Measurements from ENCODE around the gene ZFAND2B. TPM values are rescaled to one million over a fixed set of nuclear protein-coding genes. Genes with fewer than 3 reads are reported as not detected.

Gene ZFAND2B
- polyA plus RNA-seq, 1 donor (not counting 4 experiments of a cell fraction or from before 2014, with no cell fraction given): 23.2 TPM

DNA sequence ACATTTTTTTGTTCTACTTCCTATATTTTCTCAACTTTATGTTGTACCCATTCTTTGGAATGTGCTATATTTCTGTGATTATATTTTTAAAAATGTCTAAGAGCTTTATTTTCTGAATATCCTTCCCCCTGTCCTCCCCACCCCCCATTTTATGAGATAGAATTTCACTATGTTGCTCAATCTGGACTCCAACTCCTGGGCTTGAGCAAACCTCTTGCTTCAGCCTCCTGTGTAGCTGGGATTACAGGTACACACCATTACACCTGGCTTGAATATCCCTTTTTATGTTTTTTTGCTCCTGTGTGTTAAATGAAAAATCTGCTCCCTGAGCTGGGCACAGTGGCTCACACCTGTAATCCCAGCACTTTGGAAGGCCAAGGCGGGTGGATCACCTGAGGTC is 9.2 kb upstream of the ZFAND2B start:
- Histone ChIP-seq H3K9ac (ENCODE audit: control insufficient read depth, extremely low read depth, insufficient read depth, low read length) (no peak overlapping the region), H3K36me3 (ENCODE audit: control insufficient read depth in 2 of 2, extremely low read depth in 1 of 2, insufficient read depth in 2 of 2, low read length in 2 of 2) (no peaks in the 10 kb centered on the region), H3K27me3 (ENCODE audit: control insufficient read depth, extremely low read depth, insufficient read depth, low read length) (no peaks in the 10 kb centered on the region), H3K9me3 (ENCODE audit: control insufficient read depth, low read depth, low read length) (no peaks in the 10 kb centered on the region), H3K9me1 (ENCODE audit: control insufficient read depth, extremely low read depth, insufficient read depth, low read length) (no peaks in the 10 kb centered on the region), H3K4me3 (ENCODE audit: control insufficient read depth in 2 of 3, extremely low read depth in 1 of 3, insufficient read depth in 2 of 3, low read depth in 1 of 3, low read length in 3 of 3) (no peak overlapping the region), H3K79me2 (ENCODE audit: control insufficient read depth, insufficient read depth, low read length) (no peaks in the 10 kb centered on the region), H4K20me1 (ENCODE audit: control insufficient read depth, extremely low read depth, insufficient read depth, low read length) (no peaks in the 10 kb centered on the region), H3K27ac (ENCODE audit: control insufficient read depth, insufficient read depth, low read length) (no peak overlapping the region), H3K4me1 (ENCODE audit: control insufficient read depth, extremely low read depth, insufficient read depth, low read length) (no peaks in the 10 kb centered on the region), H2AFZ (ENCODE audit: control insufficient read depth, low read length) (no peak overlapping the region), H3K4me2 (ENCODE audit: control insufficient read depth, extremely low read depth, insufficient read depth, low read depth, low read length) (no peak overlapping the region)
- DNase-seq (ENCODE audit: low read depth, low spot score) (no peak), FAIRE-seq (no peak)
- dilution Hi-C loops (cut with MboI; ENCODE audit: extremely low pct_ligation_motif_present, low sequenced_read_pairs): no loop called here
- TF ChIP-seq, protein P1, sequence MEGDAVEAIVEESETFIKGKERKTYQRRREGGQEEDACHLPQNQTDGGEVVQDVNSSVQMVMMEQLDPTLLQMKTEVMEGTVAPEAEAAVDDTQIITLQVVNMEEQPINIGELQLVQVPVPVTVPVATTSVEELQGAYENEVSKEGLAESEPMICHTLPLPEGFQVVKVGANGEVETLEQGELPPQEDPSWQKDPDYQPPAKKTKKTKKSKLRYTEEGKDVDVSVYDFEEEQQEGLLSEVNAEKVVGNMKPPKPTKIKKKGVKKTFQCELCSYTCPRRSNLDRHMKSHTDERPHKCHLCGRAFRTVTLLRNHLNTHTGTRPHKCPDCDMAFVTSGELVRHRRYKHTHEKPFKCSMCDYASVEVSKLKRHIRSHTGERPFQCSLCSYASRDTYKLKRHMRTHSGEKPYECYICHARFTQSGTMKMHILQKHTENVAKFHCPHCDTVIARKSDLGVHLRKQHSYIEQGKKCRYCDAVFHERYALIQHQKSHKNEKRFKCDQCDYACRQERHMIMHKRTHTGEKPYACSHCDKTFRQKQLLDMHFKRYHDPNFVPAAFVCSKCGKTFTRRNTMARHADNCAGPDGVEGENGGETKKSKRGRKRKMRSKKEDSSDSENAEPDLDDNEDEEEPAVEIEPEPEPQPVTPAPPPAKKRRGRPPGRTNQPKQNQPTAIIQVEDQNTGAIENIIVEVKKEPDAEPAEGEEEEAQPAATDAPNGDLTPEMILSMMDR (optimal IDR thresholded peaks at IDR 0.05 in 1 of 3, IDR thresholded peaks at IDR 0.05 in 1 of 3, conservative IDR thresholded peaks at IDR 0.05 in 1 of 3; ENCODE audit: extremely low read depth in 1 of 3, insufficient read depth in 2 of 3, low read length in 3 of 3): no peak
- TF ChIP-seq EZH2 (IDR thresholded peaks at IDR 0.05; ENCODE audit: low read length): no peak

DNA sequence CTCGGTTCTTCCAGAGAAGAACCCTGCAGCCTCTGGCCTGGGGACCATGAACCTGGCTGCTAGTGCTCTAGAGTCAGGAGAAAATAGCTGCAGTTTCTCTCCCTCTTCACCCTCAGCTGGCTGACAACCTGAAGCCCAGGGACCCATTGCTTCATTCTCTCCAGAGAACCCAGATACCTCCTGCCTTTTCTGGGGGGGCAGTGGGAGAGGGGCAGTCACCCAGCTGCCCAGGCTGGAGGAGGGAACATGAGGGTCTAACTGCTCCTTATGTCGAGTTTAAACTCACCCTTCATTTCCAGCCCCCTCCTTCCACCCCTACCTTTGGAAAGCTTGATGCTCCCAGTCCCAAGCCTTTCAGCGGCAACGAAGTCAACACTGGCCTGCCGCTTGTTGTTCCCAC is 7.6 kb upstream of the ZFAND2B start:
- no peak for DNase-seq (ENCODE audit: low read depth, low spot score)
- Histone ChIP-seq H3K27me3 (ENCODE audit: control insufficient read depth, extremely low read depth, insufficient read depth, low read length) (no peaks in the 10 kb centered on the region), H3K4me3 (ENCODE audit: control insufficient read depth in 2 of 3, extremely low read depth in 1 of 3, insufficient read depth in 2 of 3, low read depth in 1 of 3, low read length in 3 of 3) (no peak overlapping the region), H3K9me1 (ENCODE audit: control insufficient read depth, extremely low read depth, insufficient read depth, low read length) (no peaks in the 10 kb centered on the region), H2AFZ (ENCODE audit: control insufficient read depth, low read length) (no peak overlapping the region), H3K36me3 (ENCODE audit: control insufficient read depth in 2 of 2, extremely low read depth in 1 of 2, insufficient read depth in 2 of 2, low read length in 2 of 2) (no peaks in the 10 kb centered on the region), H3K9me3 (ENCODE audit: control insufficient read depth, low read depth, low read length) (no peaks in the 10 kb centered on the region), H3K4me1 (ENCODE audit: control insufficient read depth, extremely low read depth, insufficient read depth, low read length) (no peaks in the 10 kb centered on the region), H4K20me1 (ENCODE audit: control insufficient read depth, extremely low read depth, insufficient read depth, low read length) (no peaks in the 10 kb centered on the region), H3K4me2 (ENCODE audit: control insufficient read depth, extremely low read depth, insufficient read depth, low read depth, low read length) (no peak overlapping the region), H3K27ac (ENCODE audit: control insufficient read depth, insufficient read depth, low read length) (no peak overlapping the region), H3K79me2 (ENCODE audit: control insufficient read depth, insufficient read depth, low read length) (no peaks in the 10 kb centered on the region), H3K9ac (ENCODE audit: control insufficient read depth, extremely low read depth, insufficient read depth, low read length) (no peak overlapping the region)
- dilution Hi-C loops (cut with MboI; ENCODE audit: extremely low pct_ligation_motif_present, low sequenced_read_pairs): no loop called here
- no peak for TF ChIP-seq EZH2 (IDR thresholded peaks at IDR 0.05; ENCODE audit: low read length)
- TF ChIP-seq, protein P1 (optimal IDR thresholded peaks at IDR 0.05 in 1 of 3, IDR thresholded peaks at IDR 0.05 in 1 of 3, conservative IDR thresholded peaks at IDR 0.05 in 1 of 3; ENCODE audit: extremely low read depth in 1 of 3, insufficient read depth in 2 of 3, low read length in 3 of 3): no peak
- no peak for FAIRE-seq
